HEK293 (cell line): ENCODE measurements around the gene FOSL1.
A peak's percentile ranks its signal among the peaks of the same experiment; 100 is the strongest.

Source experiments
- PRDM1 ChIP-seq: fragments of 450-650 bp; formaldehyde crosslinking; IDR thresholded peaks from 2 replicates; pipeline ENCODE4; 2016; ENCODE audit warnings: missing biosample characterization, missing genetic modification characterization
- ZBTB10 ChIP-seq: fragments of 450-650 bp; formaldehyde crosslinking; IDR thresholded peaks from 2 replicates; pipeline ENCODE4 v1.5.1; 2016; ENCODE audit warnings: missing biosample characterization, missing genetic modification characterization
- ZBTB44 ChIP-seq: fragments of 450-650 bp; IDR thresholded peaks from 2 replicates; pipeline ENCODE4 v1.5.1; 2018; ENCODE audit warnings: missing biosample characterization, mild to moderate bottlenecking, missing genetic modification characterization
- ZBTB6 ChIP-seq: fragments of 450-650 bp; formaldehyde crosslinking; IDR thresholded peaks from 2 replicates; pipeline ENCODE4 v1.5.1; 2017; ENCODE audit warnings: missing biosample characterization, missing genetic modification characterization
- ZBTB8A ChIP-seq: fragments of 450-650 bp; formaldehyde crosslinking; IDR thresholded peaks from 2 replicates; pipeline ENCODE4 v1.5.1; 2016; ENCODE audit warnings: missing biosample characterization, missing genetic modification characterization
- ZIC2 ChIP-seq: fragments of 450-650 bp; formaldehyde crosslinking; IDR thresholded peaks from 2 replicates; pipeline ENCODE4 v1.5.1; 2016; ENCODE audit warnings: missing biosample characterization, missing genetic modification characterization
- ZNF155 ChIP-seq: fragments of 450-650 bp; formaldehyde crosslinking; IDR thresholded peaks from 2 replicates; pipeline ENCODE4 v1.5.1; 2016; ENCODE audit warnings: missing biosample characterization, missing genetic modification characterization
- ZNF16 ChIP-seq: fragments of 450-650 bp; formaldehyde crosslinking; IDR thresholded peaks from 2 replicates; pipeline ENCODE4 v1.5.1; 2016; ENCODE audit warnings: low read depth, missing biosample characterization, missing genetic modification characterization
- ZNF366 ChIP-seq: fragments of 450-650 bp; formaldehyde crosslinking; conservative IDR thresholded peaks from 2 replicates; pipeline ENCODE4 v1.5.1; 2016; ENCODE audit warnings: missing biosample characterization, missing genetic modification characterization
- ZNF426 ChIP-seq: fragments of 450-650 bp; formaldehyde crosslinking; IDR thresholded peaks from 2 replicates; pipeline ENCODE4 v1.5.1; 2017; ENCODE audit warnings: missing biosample characterization, missing genetic modification characterization, mild to moderate bottlenecking, inconsistent platforms, moderate library complexity
- ZNF513 ChIP-seq: fragments of 450-650 bp; IDR thresholded peaks from 2 replicates; pipeline ENCODE4 v1.5.1; 2018; ENCODE audit warnings: missing biosample characterization, missing genetic modification characterization
- ZNF518A ChIP-seq: fragments of 450-650 bp; formaldehyde crosslinking; conservative IDR thresholded peaks from 2 replicates; pipeline ENCODE4 v1.5.1; 2016; ENCODE audit warnings: low read depth, missing biosample characterization, missing genetic modification characterization
- ZNF660 ChIP-seq: fragments of 450-650 bp; IDR thresholded peaks from 2 replicates; pipeline ENCODE4 v1.5.1; 2018; ENCODE audit warnings: missing biosample characterization, mild to moderate bottlenecking, missing genetic modification characterization
- ZSCAN30 ChIP-seq: fragments of 450-650 bp; IDR thresholded peaks from 2 replicates; pipeline ENCODE4 v1.5.1; 2018; ENCODE audit warnings: missing biosample characterization, mild to moderate bottlenecking, missing genetic modification characterization, moderate library complexity

The FOSL1 gene

GRCh38 chr11:65873318-65874156 is 26.7 kb downstream of the FOSL1 start (continued):
- TF ChIP-seq ZNF518A (tag by site-specific recombination) (no peak), ZBTB10 (peak; percentile 52; the same call in 1 of the 2 replicates), ZNF660 (tag by site-specific recombination) (no peak), ZBTB8A (tag by site-specific recombination) (peak; percentile 33; the same call in 1 of the 2 replicates), ZNF513 (no peak), ZNF426 (tag by site-specific recombination) (no peak), ZNF16 (no peak), PRDM1 (tag by site-specific recombination) (no peak), ZBTB6 (tag by site-specific recombination) (no peak), ZNF366 (tag by site-specific recombination) (0 out of 2 replicates have a peak, but pooled peaks have one; percentile 12), ZIC2 (tag by site-specific recombination) (peak; percentile 92), ZNF155 (tag by site-specific recombination) (no peak), ZSCAN30 (tag by site-specific recombination) (no peak), ZBTB44 (tag by site-specific recombination) (no peak)
